ENCODE data around the gene TMCC1.

GRCh38 chr3:129727707-129728106 is 165.8 kb downstream of the TMCC1 start:
- TF ChIP-seq, protein P1, sequence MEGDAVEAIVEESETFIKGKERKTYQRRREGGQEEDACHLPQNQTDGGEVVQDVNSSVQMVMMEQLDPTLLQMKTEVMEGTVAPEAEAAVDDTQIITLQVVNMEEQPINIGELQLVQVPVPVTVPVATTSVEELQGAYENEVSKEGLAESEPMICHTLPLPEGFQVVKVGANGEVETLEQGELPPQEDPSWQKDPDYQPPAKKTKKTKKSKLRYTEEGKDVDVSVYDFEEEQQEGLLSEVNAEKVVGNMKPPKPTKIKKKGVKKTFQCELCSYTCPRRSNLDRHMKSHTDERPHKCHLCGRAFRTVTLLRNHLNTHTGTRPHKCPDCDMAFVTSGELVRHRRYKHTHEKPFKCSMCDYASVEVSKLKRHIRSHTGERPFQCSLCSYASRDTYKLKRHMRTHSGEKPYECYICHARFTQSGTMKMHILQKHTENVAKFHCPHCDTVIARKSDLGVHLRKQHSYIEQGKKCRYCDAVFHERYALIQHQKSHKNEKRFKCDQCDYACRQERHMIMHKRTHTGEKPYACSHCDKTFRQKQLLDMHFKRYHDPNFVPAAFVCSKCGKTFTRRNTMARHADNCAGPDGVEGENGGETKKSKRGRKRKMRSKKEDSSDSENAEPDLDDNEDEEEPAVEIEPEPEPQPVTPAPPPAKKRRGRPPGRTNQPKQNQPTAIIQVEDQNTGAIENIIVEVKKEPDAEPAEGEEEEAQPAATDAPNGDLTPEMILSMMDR (IDR thresholded peaks at IDR 0.05): no peak
- no peak for TF ChIP-seq POLR2A (IDR thresholded peaks at IDR 0.05)
